GM18498 (cell line): ENCODE results near the gene RNU1-3.
A peak's percentile ranks its signal among the peaks of the same experiment; 100 is the strongest.
"Not testable (repeated sequence)": the region's sequence is repeated elsewhere in the genome, so short reads cannot be mapped to it uniquely, and the experiment has no call there.

Source experiments
- ATAC-seq: cut with Tn5 transposase; IDR thresholded peaks from one replicate; pipeline ENCODE4 v1.9.1; 2021; ENCODE audit warnings: mild to moderate bottlenecking, moderate library complexity; ENCODE audit not compliant: unreplicated experiment

Gene RNU1-3

GRCh38 chr1:16694308-16694702 lies 27.6 kb upstream of the RNU1-3 start:
- ATAC-seq: not testable (repeated sequence)

GRCh38 chr1:16693449-16694307 lies 26.9 kb upstream of the RNU1-3 start:
- not testable (repeated sequence) for ATAC-seq

- not testable (repeated sequence) for ATAC-seq
Measured at GRCh38 chr1:16692717-16693448, 26.1 kb upstream of the RNU1-3 start.

- not testable (repeated sequence) for ATAC-seq
Measured at GRCh38 chr1:16692283-16692682, 25.5 kb upstream of the RNU1-3 start.

- not testable (repeated sequence) for ATAC-seq
Measured at GRCh38 chr1:16690971-16691682, 24.4 kb upstream of the RNU1-3 start.

GRCh38 chr1:16687132-16687800 lies 20.5 kb upstream of the RNU1-3 start:
- not testable (repeated sequence) for ATAC-seq

- not testable (repeated sequence) for ATAC-seq
Measured at GRCh38 chr1:16685445-16686371, 19.0 kb upstream of the RNU1-3 start.

- peak; percentile 52 for ATAC-seq
Measured at GRCh38 chr1:16684738-16685337, 18.1 kb upstream of the RNU1-3 start.

GRCh38 chr1:16684152-16684551 lies 17.4 kb upstream of the RNU1-3 start:
- ATAC-seq: not testable (repeated sequence)

- ATAC-seq: not testable (repeated sequence)
Measured at GRCh38 chr1:16682803-16683202, 16.1 kb upstream of the RNU1-3 start.

- ATAC-seq: not testable (repeated sequence)
Measured at GRCh38 chr1:16680366-16680765, 13.6 kb upstream of the RNU1-3 start.

- no peak for ATAC-seq
Measured at GRCh38 chr1:16677552-16678431, 11.0 kb upstream of the RNU1-3 start.

GRCh38 chr1:16676661-16677523 lies 10.1 kb upstream of the RNU1-3 start:
- not testable (repeated sequence) for ATAC-seq

- not testable (repeated sequence) for ATAC-seq
Measured at GRCh38 chr1:16675118-16675510, 8.4 kb upstream of the RNU1-3 start.

GRCh38 chr1:16673976-16674375 lies 7.2 kb upstream of the RNU1-3 start:
- ATAC-seq: not testable (repeated sequence)

GRCh38 chr1:16665836-16666235 lies 912 bp downstream of the RNU1-3 start:
- not testable (repeated sequence) for ATAC-seq

GRCh38 chr1:16658234-16658633 lies 8.5 kb downstream of the RNU1-3 start:
- not testable (repeated sequence) for ATAC-seq
